Measurements from ENCODE around the gene B3GNT7.

Gene B3GNT7

DNA sequence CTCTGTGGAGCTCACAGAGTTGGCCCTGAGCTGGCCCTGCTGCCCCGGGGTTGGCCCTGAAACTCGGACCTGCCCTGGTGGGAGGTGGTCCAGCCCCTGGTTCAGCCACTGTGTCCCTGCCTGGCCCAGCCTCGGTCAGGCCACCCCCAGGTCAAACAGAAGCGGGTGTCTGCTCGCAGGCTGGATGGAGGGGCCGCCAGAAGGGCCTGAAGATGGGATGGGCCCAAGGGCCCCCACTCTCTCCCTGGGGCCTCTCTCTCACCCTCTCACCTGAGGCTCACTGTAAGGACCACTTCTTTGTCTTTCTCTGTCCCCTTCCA lies 25.1 kb upstream of the B3GNT7 start:
- no peak for DNase-seq
- H3K27me3 Mint-ChIP-seq (ENCODE audit: low read depth, poor library complexity) = peaks cover 5% of the 10 kb centered on the region
- H3K4me3 Mint-ChIP-seq = no peak overlapping the region
- TF ChIP-seq, protein P1, sequence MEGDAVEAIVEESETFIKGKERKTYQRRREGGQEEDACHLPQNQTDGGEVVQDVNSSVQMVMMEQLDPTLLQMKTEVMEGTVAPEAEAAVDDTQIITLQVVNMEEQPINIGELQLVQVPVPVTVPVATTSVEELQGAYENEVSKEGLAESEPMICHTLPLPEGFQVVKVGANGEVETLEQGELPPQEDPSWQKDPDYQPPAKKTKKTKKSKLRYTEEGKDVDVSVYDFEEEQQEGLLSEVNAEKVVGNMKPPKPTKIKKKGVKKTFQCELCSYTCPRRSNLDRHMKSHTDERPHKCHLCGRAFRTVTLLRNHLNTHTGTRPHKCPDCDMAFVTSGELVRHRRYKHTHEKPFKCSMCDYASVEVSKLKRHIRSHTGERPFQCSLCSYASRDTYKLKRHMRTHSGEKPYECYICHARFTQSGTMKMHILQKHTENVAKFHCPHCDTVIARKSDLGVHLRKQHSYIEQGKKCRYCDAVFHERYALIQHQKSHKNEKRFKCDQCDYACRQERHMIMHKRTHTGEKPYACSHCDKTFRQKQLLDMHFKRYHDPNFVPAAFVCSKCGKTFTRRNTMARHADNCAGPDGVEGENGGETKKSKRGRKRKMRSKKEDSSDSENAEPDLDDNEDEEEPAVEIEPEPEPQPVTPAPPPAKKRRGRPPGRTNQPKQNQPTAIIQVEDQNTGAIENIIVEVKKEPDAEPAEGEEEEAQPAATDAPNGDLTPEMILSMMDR (IDR thresholded peaks at IDR 0.05) = no peak
- no peak overlapping the region for H3K27ac Mint-ChIP-seq
- H3K9me3 Mint-ChIP-seq = no peaks in the 10 kb centered on the region
- H3K36me3 Mint-ChIP-seq (ENCODE audit: low read depth) = peaks cover 27% of the 10 kb centered on the region
- H3K4me1 Mint-ChIP-seq = peaks cover 50% of the 10 kb centered on the region

GRCh38 chr2:231370749-231371429 lies 24.6 kb upstream of the B3GNT7 start:
- Mint-ChIP-seq H3K36me3 (ENCODE audit: low read depth) (peaks cover 25% of the 10 kb centered on the region), H3K9me3 (no peaks in the 10 kb centered on the region), H3K27ac (no peak overlapping the region), H3K4me3 (no peak overlapping the region), H3K4me1 (peaks cover 46% of the 10 kb centered on the region), H3K27me3 (ENCODE audit: low read depth, poor library complexity) (peaks cover 10% of the 10 kb centered on the region)
- no peak for DNase-seq
- TF ChIP-seq, protein P1 (IDR thresholded peaks at IDR 0.05) = no peak

DNA sequence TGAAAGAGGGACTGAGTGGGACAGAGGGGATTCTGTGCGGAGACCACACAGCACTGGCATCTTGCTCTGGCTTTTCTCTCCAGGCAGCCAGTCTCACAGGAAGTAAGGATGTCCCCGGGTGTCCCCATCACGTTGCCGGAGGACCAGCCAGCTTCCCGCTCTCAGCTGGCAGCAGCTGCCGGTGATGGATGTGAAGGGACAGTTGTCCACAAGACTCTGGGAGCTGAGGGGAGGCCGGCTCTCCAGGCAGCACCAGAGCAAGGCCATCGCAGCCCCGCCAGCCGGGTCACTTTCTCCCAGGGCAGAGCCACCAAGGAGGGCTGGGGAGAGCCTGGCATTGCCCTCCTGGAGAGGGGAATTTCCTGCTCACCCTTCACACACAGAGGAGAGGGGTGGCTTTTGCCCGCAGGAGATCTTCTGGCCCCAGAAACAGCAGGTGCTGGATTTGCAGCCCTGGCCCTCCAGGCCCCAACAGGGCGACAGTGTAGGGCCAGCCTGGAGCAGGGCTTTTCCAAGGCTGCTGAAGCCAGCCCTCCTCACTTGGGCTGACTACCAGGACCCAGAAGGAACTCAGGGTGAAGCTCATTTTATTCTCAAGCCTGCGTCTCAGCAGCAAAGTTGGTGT lies 24.0 kb upstream of the B3GNT7 start:
- no peak for DNase-seq
- Mint-ChIP-seq H3K27ac (peak overlapping the region; percentile 51), H3K27me3 (ENCODE audit: low read depth, poor library complexity) (peaks cover 17% of the 10 kb centered on the region), H3K4me3 (no peak overlapping the region), H3K9me3 (no peaks in the 10 kb centered on the region), H3K36me3 (ENCODE audit: low read depth) (peaks cover 22% of the 10 kb centered on the region), H3K4me1 (peaks cover 48% of the 10 kb centered on the region)
- TF ChIP-seq, protein P1 (IDR thresholded peaks at IDR 0.05) = no peak

DNA sequence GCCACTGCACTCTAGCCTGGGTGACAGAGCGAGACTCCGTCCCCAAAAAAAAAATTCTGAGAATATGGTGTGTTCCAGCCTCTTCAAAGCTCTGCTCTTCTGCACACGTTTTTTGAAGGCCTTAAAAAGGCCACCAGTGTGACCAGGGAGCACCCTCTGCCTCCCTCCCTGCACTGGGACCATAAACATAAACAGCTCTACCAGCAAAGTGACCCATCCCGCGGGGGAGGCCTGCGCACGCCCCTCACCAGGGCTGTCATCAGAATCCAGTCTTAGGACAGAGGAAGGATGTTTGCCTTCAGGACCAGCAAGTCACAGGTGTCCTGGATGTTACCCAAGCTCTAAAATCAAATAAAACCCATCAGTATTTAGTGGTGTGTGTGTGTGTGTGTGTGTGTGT lies 23.2 kb upstream of the B3GNT7 start:
- Mint-ChIP-seq H3K36me3 (ENCODE audit: low read depth) (peaks cover 22% of the 10 kb centered on the region), H3K4me3 (peak overlapping the region; percentile 62), H3K27me3 (ENCODE audit: low read depth, poor library complexity) (peaks cover 24% of the 10 kb centered on the region), H3K9me3 (no peaks in the 10 kb centered on the region), H3K4me1 (peaks cover 56% of the 10 kb centered on the region), H3K27ac (peak overlapping the region; percentile 98)
- no peak for DNase-seq
- TF ChIP-seq, protein P1 (IDR thresholded peaks at IDR 0.05) = no peak

DNA sequence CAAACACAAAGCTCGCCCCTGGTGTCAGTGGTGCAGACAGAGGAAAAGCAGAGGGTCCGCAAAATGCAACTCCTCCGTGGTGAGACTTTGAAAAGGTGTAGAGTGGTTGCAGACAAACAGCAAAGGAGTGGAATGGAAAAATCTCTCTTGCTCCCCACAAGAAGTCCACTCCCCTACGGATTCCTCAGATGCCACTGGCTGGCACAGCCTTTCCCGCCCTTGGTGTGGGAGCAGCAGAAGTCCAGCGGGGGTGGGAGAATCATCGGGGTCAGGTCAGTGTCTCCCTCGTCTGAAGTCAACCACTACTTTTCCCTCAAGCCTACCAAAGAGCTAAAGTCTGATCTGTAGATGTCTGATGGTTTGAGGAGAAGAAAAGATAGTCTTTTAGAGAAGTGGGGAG lies 22.3 kb upstream of the B3GNT7 start:
- peak overlapping the region; percentile 98 for H3K27ac Mint-ChIP-seq
- peaks cover 19% of the 10 kb centered on the region for H3K36me3 Mint-ChIP-seq (ENCODE audit: low read depth)
- TF ChIP-seq, protein P1 (IDR thresholded peaks at IDR 0.05) = no peak
- peaks cover 54% of the 10 kb centered on the region for H3K4me1 Mint-ChIP-seq
- peaks cover 29% of the 10 kb centered on the region for H3K27me3 Mint-ChIP-seq (ENCODE audit: low read depth, poor library complexity)
- no peaks in the 10 kb centered on the region for H3K9me3 Mint-ChIP-seq
- DNase-seq = no peak
- no peak overlapping the region for H3K4me3 Mint-ChIP-seq

All from nephron progenitor cell (in vitro differentiated cells).